Adrenal gland (tissue), 5 donors: ENCODE measurements around the gene SLFN5.
"Not testable (repeated sequence)": the region's sequence is repeated elsewhere in the genome, so short reads cannot be mapped to it uniquely, and the experiment has no call there.

Experiments used
- POLR2A ChIP-seq, 2 donors: fragments of 450-650 bp; IDR thresholded peaks; one replicate each; pipeline ENCODE4 v1.6.1; 2017; ENCODE audit warnings: antibody characterized with exemption in 2 of 2, mild to moderate bottlenecking in 2 of 2, moderate library complexity in 1 of 2
- TF ChIP-seq, protein P1 (sequence below), 6 experiments: fragments of 450-650 bp in 4 of 6; fragments of 200-600 bp in 2 of 6; sonication (generic) in 1 of 6; IDR thresholded peaks; 1 replicate in 5 of 6; 2 replicates in 1 of 6; pipeline versions ENCODE4 v1.5.1 to v1.8.0; 2016 to 2021; ENCODE audit warnings: antibody characterized with exemption in 6 of 6, mild to moderate bottlenecking in 2 of 6, moderate library complexity in 1 of 6
- donor health status: DM: no; HTN: no; CAD: no.

- TF ChIP-seq, protein P1, sequence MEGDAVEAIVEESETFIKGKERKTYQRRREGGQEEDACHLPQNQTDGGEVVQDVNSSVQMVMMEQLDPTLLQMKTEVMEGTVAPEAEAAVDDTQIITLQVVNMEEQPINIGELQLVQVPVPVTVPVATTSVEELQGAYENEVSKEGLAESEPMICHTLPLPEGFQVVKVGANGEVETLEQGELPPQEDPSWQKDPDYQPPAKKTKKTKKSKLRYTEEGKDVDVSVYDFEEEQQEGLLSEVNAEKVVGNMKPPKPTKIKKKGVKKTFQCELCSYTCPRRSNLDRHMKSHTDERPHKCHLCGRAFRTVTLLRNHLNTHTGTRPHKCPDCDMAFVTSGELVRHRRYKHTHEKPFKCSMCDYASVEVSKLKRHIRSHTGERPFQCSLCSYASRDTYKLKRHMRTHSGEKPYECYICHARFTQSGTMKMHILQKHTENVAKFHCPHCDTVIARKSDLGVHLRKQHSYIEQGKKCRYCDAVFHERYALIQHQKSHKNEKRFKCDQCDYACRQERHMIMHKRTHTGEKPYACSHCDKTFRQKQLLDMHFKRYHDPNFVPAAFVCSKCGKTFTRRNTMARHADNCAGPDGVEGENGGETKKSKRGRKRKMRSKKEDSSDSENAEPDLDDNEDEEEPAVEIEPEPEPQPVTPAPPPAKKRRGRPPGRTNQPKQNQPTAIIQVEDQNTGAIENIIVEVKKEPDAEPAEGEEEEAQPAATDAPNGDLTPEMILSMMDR (IDR thresholded peaks at IDR 0.05), result not testable (repeated sequence)
- not testable (repeated sequence) for TF ChIP-seq POLR2A (IDR thresholded peaks at IDR 0.05)
These were observed 8.6 kb upstream of the SLFN5 start for GRCh38 chr17:35234315-35234714.
